HepG2 (cell line): ENCODE data around the gene PLCB2. TPM values are rescaled to one million over a fixed set of nuclear protein-coding genes. Genes with fewer than 3 reads are reported as not detected.
A peak's percentile ranks its signal among the peaks of the same experiment; 100 is the strongest.

Experiments
- BCL6 ChIP-seq: IDR thresholded peaks from 2 replicates; pipeline ENCODE4 v1.6.1; 2016; ENCODE audit warnings: missing genetic modification reagents, missing compliant biosample characterization
- GABPB1 ChIP-seq: IDR thresholded peaks from 2 replicates; pipeline ENCODE4 v1.6.1; 2016; ENCODE audit warnings: mild to moderate bottlenecking, missing genetic modification reagents, moderate library complexity, missing compliant biosample characterization
- GATAD1 ChIP-seq: IDR thresholded peaks from 2 replicates; pipeline ENCODE4 v1.6.1; 2016; ENCODE audit warnings: missing genetic modification reagents, missing compliant biosample characterization
- GTF3A ChIP-seq: sonication (generic); formaldehyde crosslinking; conservative IDR thresholded peaks from 2 replicates; pipeline ENCODE4 v1.4.0; 2020; ENCODE audit warnings: mild to moderate bottlenecking, missing genetic modification reagents
- IKZF4 ChIP-seq: sonication (generic); formaldehyde crosslinking; IDR thresholded peaks from 2 replicates; pipeline ENCODE4 v1.5.1; 2020; ENCODE audit warnings: borderline replicate concordance, mild to moderate bottlenecking, low read depth, missing genetic modification reagents; ENCODE audit errors: not compliant biosample characterization
- KDM3A ChIP-seq: IDR thresholded peaks from 2 replicates; pipeline ENCODE4 v1.6.1; 2018; ENCODE audit warnings: low read depth, missing compliant biosample characterization
- KDM4B ChIP-seq: sonication (generic); formaldehyde crosslinking; IDR thresholded peaks from 2 replicates; pipeline ENCODE4 v1.4.0; 2020; ENCODE audit warnings: missing genetic modification reagents
- MXD4 ChIP-seq: IDR thresholded peaks from 2 replicates; pipeline ENCODE4 v1.6.1; 2016; ENCODE audit warnings: mild to moderate bottlenecking, missing biosample characterization, missing genetic modification reagents
- NONO ChIP-seq, 2 experiments: fragments of 450-650 bp in 1 of 2; sonication (generic) in 1 of 2; formaldehyde crosslinking in 1 of 2; IDR thresholded peaks in 1 of 2; conservative IDR thresholded peaks in 1 of 2; 2 replicates each; pipeline versions ENCODE4 v1.6.1 to v1.8.0; 2017 to 2022; ENCODE audit warnings: mild to moderate bottlenecking in 1 of 2, missing genetic modification reagents in 1 of 2, moderate library complexity in 1 of 2
- PHF5A ChIP-seq: IDR thresholded peaks from one replicate; pipeline ENCODE4 v1.6.1; 2018; ENCODE audit warnings: low read depth, missing genetic modification reagents; ENCODE audit not compliant: unreplicated experiment
- RBAK ChIP-seq: sonication (generic); formaldehyde crosslinking; IDR thresholded peaks from 2 replicates; pipeline ENCODE4 v1.5.1; 2020; ENCODE audit warnings: mild to moderate bottlenecking, missing genetic modification reagents
- RXRA ChIP-seq: sonication (generic); formaldehyde crosslinking; IDR thresholded peaks from 2 replicates; pipeline ENCODE4 v1.5.1; 2020; ENCODE audit warnings: missing genetic modification reagents
- SSRP1 ChIP-seq: IDR thresholded peaks from 2 replicates; pipeline ENCODE4 v1.6.1; 2016; ENCODE audit warnings: control low read depth
- TGIF2 ChIP-seq: IDR thresholded peaks from 2 replicates; pipeline ENCODE4 v1.6.1; 2016; ENCODE audit warnings: control low read depth, missing compliant biosample characterization
- UBTF ChIP-seq: sonication (generic); formaldehyde crosslinking; IDR thresholded peaks from 2 replicates; pipeline ENCODE4 v1.4.0; 2020; ENCODE audit warnings: mild to moderate bottlenecking, missing genetic modification reagents
- YEATS2 ChIP-seq: sonication (generic); formaldehyde crosslinking; IDR thresholded peaks from 2 replicates; pipeline ENCODE4 v1.4.0; 2020; ENCODE audit warnings: missing genetic modification reagents, borderline replicate concordance
- ZNF24 ChIP-seq: fragments of 450-650 bp; IDR thresholded peaks from 2 replicates; pipeline ENCODE4 v1.6.1; 2017; ENCODE audit warnings: antibody characterized with exemption, mild to moderate bottlenecking
- ZNF362 ChIP-seq: sonication (generic); formaldehyde crosslinking; IDR thresholded peaks from 2 replicates; pipeline ENCODE4 v1.4.0; 2020; ENCODE audit warnings: missing genetic modification reagents, mild to moderate bottlenecking, borderline replicate concordance
- ZNF556 ChIP-seq: sonication (generic); formaldehyde crosslinking; IDR thresholded peaks from 2 replicates; pipeline ENCODE4 v1.4.0; 2020; ENCODE audit warnings: mild to moderate bottlenecking, missing genetic modification reagents, borderline replicate concordance
- ZNF558 ChIP-seq: sonication (generic); formaldehyde crosslinking; IDR thresholded peaks from 2 replicates; pipeline ENCODE4 v1.9.0; 2022; ENCODE audit warnings: mild to moderate bottlenecking, missing genetic modification reagents, borderline replicate concordance
- polyA plus RNA-seq, 8 experiments: library from polyadenylated mRNA; depleted of rRNA in 3 of 8; stranded (reverse) in 7 of 8; unstranded in 1 of 8; fragments of >200 nt; fragmentation: Illumina TruSeq in 4 of 8; extraction: Trizol in 4 of 8; gene quantifications; 2 replicates each; pipeline versions ENCODE4 v1.2.1 to v1.2.3, GENCODE V29; 2011 to 2016; ENCODE audit warnings: low read depth in 4 of 8, missing spikeins in 1 of 8, mixed read lengths in 1 of 8; ENCODE audit not compliant: insufficient read depth in 1 of 8
- total RNA-seq, 5 experiments: library from RNA; depleted of rRNA; stranded (reverse); fragments of >200 nt; fragmentation: Illumina TruSeq; extraction: Trizol; gene quantifications; 2 replicates each; pipeline ENCODE4 v1.2.3, GENCODE V29; 2016; ENCODE audit warnings: low read depth in 1 of 5

The PLCB2 gene
- total and polyA plus RNA-seq, 2 of the 13 experiments (the other 11 are each of a cell fraction or from before 2014, with no cell fraction given), result 0.11 TPM; not detected in 1

GRCh38 chr15:40279437-40280141, 28.1 kb downstream of the PLCB2 start (continued):
- no peak for TF ChIP-seq SSRP1 (CRISPR knock-in tag)
- TF ChIP-seq BCL6 (CRISPR knock-in tag), result 0 out of 2 replicates have a peak, but pooled peaks have one; percentile 12
- no peak for TF ChIP-seq KDM4B
- TF ChIP-seq RXRA, result 0 out of 2 replicates have a peak, but pooled peaks have one; percentile 28
- no peak for TF ChIP-seq ZNF24
- TF ChIP-seq NONO (IDR thresholded peaks at IDR 0.05), result no peak
- TF ChIP-seq NONO (CRISPR knock-in tag; conservative IDR thresholded peaks at IDR 0.05), result 0 out of 2 replicates have a peak, but pooled peaks have one; percentile 22
- TF ChIP-seq GATAD1 (CRISPR knock-in tag), result no peak
- TF ChIP-seq ZNF556 (CRISPR knock-in tag), result 0 out of 2 replicates have a peak, but pooled peaks have one; percentile 37
- TF ChIP-seq GABPB1 (CRISPR knock-in tag), result peak; percentile 54; the same call in 1 of the 2 replicates
- TF ChIP-seq KDM3A (CRISPR knock-in tag), result 0 out of 2 replicates have a peak, but pooled peaks have one; percentile 36
- peak; percentile 46; the same call in 1 of the 2 replicates for TF ChIP-seq MXD4 (CRISPR knock-in tag)
- no peak for TF ChIP-seq RBAK (CRISPR knock-in tag)
- no peak for TF ChIP-seq IKZF4
- TF ChIP-seq YEATS2 (CRISPR knock-in tag), result peak; percentile 36; the same call in 1 of the 2 replicates
- TF ChIP-seq TGIF2 (CRISPR knock-in tag), result 0 out of 2 replicates have a peak, but pooled peaks have one; percentile 30
- no peak for TF ChIP-seq PHF5A (CRISPR knock-in tag)
- TF ChIP-seq UBTF (CRISPR knock-in tag), result peak; percentile 21; the same call in 1 of the 2 replicates
- 0 out of 2 replicates have a peak, but pooled peaks have one; percentile 49 for TF ChIP-seq GTF3A (CRISPR knock-in tag)
- TF ChIP-seq ZNF362 (CRISPR knock-in tag), result 0 out of 2 replicates have a peak, but pooled peaks have one; percentile 17
- TF ChIP-seq ZNF558 (CRISPR knock-in tag), result no peak
